HepG2 (cell line): ENCODE measurements around the gene EEF1A1. TPM values are rescaled to one million over a fixed set of nuclear protein-coding genes. Genes with fewer than 3 reads are reported as not detected.
A peak's percentile ranks its signal among the peaks of the same experiment; 100 is the strongest.

ENCODE experiments used
- AFF4 ChIP-seq: sonication (generic); formaldehyde crosslinking; IDR thresholded peaks from 2 replicates; pipeline ENCODE4 v1.4.0; 2020; ENCODE audit warnings: missing genetic modification reagents
- CAMTA2 ChIP-seq: sonication (generic); formaldehyde crosslinking; IDR thresholded peaks from 2 replicates; pipeline ENCODE4 v1.4.0; 2020; ENCODE audit warnings: mild to moderate bottlenecking, missing genetic modification reagents, borderline replicate concordance
- DNMT1 ChIP-seq: sonication (generic); formaldehyde crosslinking; IDR thresholded peaks from 2 replicates; pipeline ENCODE4 v1.5.1; 2020; ENCODE audit warnings: mild to moderate bottlenecking, missing genetic modification reagents
- FOSL2 ChIP-seq: sonication (generic); formaldehyde crosslinking; IDR thresholded peaks from 2 replicates; pipeline ENCODE4 v1.4.0; 2020; ENCODE audit warnings: missing genetic modification reagents
- NR0B2 ChIP-seq: sonication (generic); formaldehyde crosslinking; IDR thresholded peaks from 2 replicates; pipeline ENCODE4 v1.4.0; 2020; ENCODE audit warnings: mild to moderate bottlenecking, missing genetic modification reagents
- RAD21 ChIP-seq: fragments of 450-650 bp; formaldehyde crosslinking; IDR thresholded peaks from 2 replicates; pipeline ENCODE4 v1.5.0; 2020; ENCODE audit warnings: mild to moderate bottlenecking
- SOX13 ChIP-seq, 3 experiments: fragments of 450-650 bp in 1 of 3; sonication (generic) in 1 of 3; formaldehyde crosslinking in 1 of 3; IDR thresholded peaks in 2 of 3; conservative IDR thresholded peaks in 1 of 3; 2 replicates each; pipeline versions ENCODE4 v1.5.0 to v1.6.1; 2016 to 2020; ENCODE audit warnings: antibody characterized with exemption in 1 of 3, mild to moderate bottlenecking in 1 of 3, missing compliant biosample characterization in 1 of 3, missing genetic modification reagents in 1 of 3, moderate library complexity in 1 of 3
- SRSF4 ChIP-seq: fragments of 200-400 bp; formaldehyde crosslinking; IDR thresholded peaks from one replicate; pipeline ENCODE4 v1.6.1; 2018; ENCODE audit warnings: mild to moderate bottlenecking, low read depth, low read length, moderate library complexity; ENCODE audit not compliant: poor library complexity, severe bottlenecking
- ZFP37 ChIP-seq: sonication (generic); formaldehyde crosslinking; IDR thresholded peaks from 2 replicates; pipeline ENCODE4 v1.4.0; 2020; ENCODE audit warnings: missing genetic modification reagents, borderline replicate concordance
- ZKSCAN1 ChIP-seq: fragments of 150-350 bp; IDR thresholded peaks from 2 replicates; pipeline ENCODE4 v1.6.1; 2014; ENCODE audit warnings: low read length
- ZMYM2 ChIP-seq: sonication (generic); formaldehyde crosslinking; IDR thresholded peaks from 2 replicates; pipeline ENCODE4 v1.8.0; 2022; ENCODE audit warnings: mild to moderate bottlenecking, missing genetic modification reagents
- ZNF142 ChIP-seq: sonication (generic); formaldehyde crosslinking; IDR thresholded peaks from 2 replicates; pipeline ENCODE4 v1.4.0; 2020; ENCODE audit warnings: missing genetic modification reagents
- ZNF674 ChIP-seq: sonication (generic); formaldehyde crosslinking; IDR thresholded peaks from 2 replicates; pipeline ENCODE4 v1.5.0; 2020; ENCODE audit warnings: low read depth, mild to moderate bottlenecking, missing genetic modification reagents
- polyA plus RNA-seq, 8 experiments: library from polyadenylated mRNA; depleted of rRNA in 3 of 8; stranded (reverse) in 7 of 8; unstranded in 1 of 8; fragments of >200 nt; fragmentation: Illumina TruSeq in 4 of 8; extraction: Trizol in 4 of 8; gene quantifications; 2 replicates each; pipeline versions ENCODE4 v1.2.1 to v1.2.3, GENCODE V29; 2011 to 2016; ENCODE audit warnings: low read depth in 4 of 8, missing spikeins in 1 of 8, mixed read lengths in 1 of 8; ENCODE audit not compliant: insufficient read depth in 1 of 8
- total RNA-seq, 5 experiments: library from RNA; depleted of rRNA; stranded (reverse); fragments of >200 nt; fragmentation: Illumina TruSeq; extraction: Trizol; gene quantifications; 2 replicates each; pipeline ENCODE4 v1.2.3, GENCODE V29; 2016; ENCODE audit warnings: low read depth in 1 of 5
- TF ChIP-seq, protein P1 (sequence below), 2 experiments: fragments of 450-650 bp in 1 of 2; sonication (generic) in 1 of 2; formaldehyde crosslinking; IDR thresholded peaks; 2 replicates each; pipeline versions ENCODE4 v1.5.0 to v1.8.0; 2020 to 2022; ENCODE audit warnings: mild to moderate bottlenecking in 1 of 2, missing genetic modification reagents in 1 of 2
- TF ChIP-seq, protein P2 (sequence below): sonication (generic); formaldehyde crosslinking; IDR thresholded peaks from 2 replicates; pipeline ENCODE4 v1.4.0; 2020; ENCODE audit warnings: mild to moderate bottlenecking, low read depth, missing genetic modification reagents

Gene EEF1A1
- total and polyA plus RNA-seq, 2 of the 13 experiments (the other 11 are each of a cell fraction or from before 2014, with no cell fraction given) = 13,726 to 17,172 TPM

- TF ChIP-seq, protein P1, sequence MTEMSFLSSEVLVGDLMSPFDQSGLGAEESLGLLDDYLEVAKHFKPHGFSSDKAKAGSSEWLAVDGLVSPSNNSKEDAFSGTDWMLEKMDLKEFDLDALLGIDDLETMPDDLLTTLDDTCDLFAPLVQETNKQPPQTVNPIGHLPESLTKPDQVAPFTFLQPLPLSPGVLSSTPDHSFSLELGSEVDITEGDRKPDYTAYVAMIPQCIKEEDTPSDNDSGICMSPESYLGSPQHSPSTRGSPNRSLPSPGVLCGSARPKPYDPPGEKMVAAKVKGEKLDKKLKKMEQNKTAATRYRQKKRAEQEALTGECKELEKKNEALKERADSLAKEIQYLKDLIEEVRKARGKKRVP (CRISPR knock-in tag; IDR thresholded peaks at IDR 0.05) = peak in 1 of 2 experiments; percentile 38; a peak in 1 of 4 replicates
- no peak for TF ChIP-seq FOSL2 (CRISPR knock-in tag)
- no peak for TF ChIP-seq AFF4 (CRISPR knock-in tag)
- TF ChIP-seq, protein P2, sequence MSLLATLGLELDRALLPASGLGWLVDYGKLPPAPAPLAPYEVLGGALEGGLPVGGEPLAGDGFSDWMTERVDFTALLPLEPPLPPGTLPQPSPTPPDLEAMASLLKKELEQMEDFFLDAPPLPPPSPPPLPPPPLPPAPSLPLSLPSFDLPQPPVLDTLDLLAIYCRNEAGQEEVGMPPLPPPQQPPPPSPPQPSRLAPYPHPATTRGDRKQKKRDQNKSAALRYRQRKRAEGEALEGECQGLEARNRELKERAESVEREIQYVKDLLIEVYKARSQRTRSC (CRISPR knock-in tag) = no peak
- TF ChIP-seq CAMTA2 (CRISPR knock-in tag) = no peak
- TF ChIP-seq SOX13 (IDR thresholded peaks at IDR 0.05) = no peak
- TF ChIP-seq SOX13 (CRISPR knock-in tag; conservative IDR thresholded peaks at IDR 0.05 in 1 of 2, IDR thresholded peaks at IDR 0.05 in 1 of 2) = peak in 1 of 2 experiments; percentile 43; a peak in 1 of 4 replicates
- no peak for TF ChIP-seq ZNF674
- TF ChIP-seq RAD21 (CRISPR knock-in tag) = no peak
- TF ChIP-seq ZMYM2 (CRISPR knock-in tag) = 0 out of 2 replicates have a peak, but pooled peaks have one; percentile 19
- no peak for TF ChIP-seq ZFP37 (CRISPR knock-in tag)
- TF ChIP-seq DNMT1 (CRISPR knock-in tag) = no peak
- TF ChIP-seq NR0B2 (CRISPR knock-in tag) = no peak
- no peak for TF ChIP-seq SRSF4
- TF ChIP-seq ZKSCAN1 = no peak
- TF ChIP-seq ZNF142 = no peak
Measured at GRCh38 chr6:73548458-73549446, 27.9 kb upstream of the EEF1A1 start (continued).
